Measurements from ENCODE around the gene CSRP1. TPM values are rescaled to one million over a fixed set of nuclear protein-coding genes. Genes with fewer than 3 reads are reported as not detected.

The CSRP1 gene
- total RNA-seq, 2 experiments from 2014 or later, result 46.4 to 89.8 TPM

DNA sequence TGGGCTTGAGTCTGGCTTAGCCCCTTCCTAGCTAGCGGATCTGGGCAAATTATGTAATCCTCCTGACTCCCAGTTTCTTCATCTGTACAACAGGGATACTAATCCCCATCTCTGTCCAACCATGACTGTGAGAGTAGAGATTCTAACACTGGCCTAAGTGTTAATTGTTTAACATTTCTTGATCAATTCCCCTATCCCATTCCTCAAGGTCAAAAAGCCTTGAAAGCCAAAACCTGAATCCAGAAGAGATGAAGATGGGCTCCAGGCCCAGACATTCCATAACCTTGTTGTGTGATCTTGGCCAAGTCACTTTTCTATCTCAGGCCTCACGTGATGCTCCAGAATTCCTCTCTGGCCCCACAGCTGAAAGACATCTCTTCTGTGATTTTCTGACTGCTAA, 19.2 kb downstream of the CSRP1 start:
- no peak overlapping the region for H3K4me3 ChIP-seq (ENCODE audit: low read depth, low read length, poor library complexity, severe bottlenecking)
- POLR2A ChIA-PET, result interaction anchor here (1.1 to 1.5 kb wide), 2 partner anchors 18 to 22 kb away, joined by 3 to 8 read pairs; no protein-coding TSS in a partner anchor
- no peaks in the 10 kb centered on the region for H3K79me2 ChIP-seq (ENCODE audit: insufficient read depth, low read depth, low read length)
- BruUV-seq (replicated peaks), result no TSS peak
- TF ChIP-seq, protein P1, sequence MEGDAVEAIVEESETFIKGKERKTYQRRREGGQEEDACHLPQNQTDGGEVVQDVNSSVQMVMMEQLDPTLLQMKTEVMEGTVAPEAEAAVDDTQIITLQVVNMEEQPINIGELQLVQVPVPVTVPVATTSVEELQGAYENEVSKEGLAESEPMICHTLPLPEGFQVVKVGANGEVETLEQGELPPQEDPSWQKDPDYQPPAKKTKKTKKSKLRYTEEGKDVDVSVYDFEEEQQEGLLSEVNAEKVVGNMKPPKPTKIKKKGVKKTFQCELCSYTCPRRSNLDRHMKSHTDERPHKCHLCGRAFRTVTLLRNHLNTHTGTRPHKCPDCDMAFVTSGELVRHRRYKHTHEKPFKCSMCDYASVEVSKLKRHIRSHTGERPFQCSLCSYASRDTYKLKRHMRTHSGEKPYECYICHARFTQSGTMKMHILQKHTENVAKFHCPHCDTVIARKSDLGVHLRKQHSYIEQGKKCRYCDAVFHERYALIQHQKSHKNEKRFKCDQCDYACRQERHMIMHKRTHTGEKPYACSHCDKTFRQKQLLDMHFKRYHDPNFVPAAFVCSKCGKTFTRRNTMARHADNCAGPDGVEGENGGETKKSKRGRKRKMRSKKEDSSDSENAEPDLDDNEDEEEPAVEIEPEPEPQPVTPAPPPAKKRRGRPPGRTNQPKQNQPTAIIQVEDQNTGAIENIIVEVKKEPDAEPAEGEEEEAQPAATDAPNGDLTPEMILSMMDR (conservative IDR thresholded peaks at IDR 0.05; ENCODE audit: low read length), result no peak
- TF ChIP-seq EZH2phosphoT487 (IDR thresholded peaks at IDR 0.05; ENCODE audit: borderline replicate concordance, low read depth, low read length), result no peak
- no peak for DNase-seq (ENCODE audit: low spot score)
- H3K4me2 ChIP-seq (ENCODE audit: low read length), result no peak overlapping the region
- H4K20me1 ChIP-seq (ENCODE audit: insufficient read depth, low read length), result no peaks in the 10 kb centered on the region
- no peak overlapping the region for H3K27ac ChIP-seq (ENCODE audit: low read depth, low read length, poor library complexity, severe bottlenecking)
- H3K36me3 ChIP-seq (ENCODE audit: insufficient read depth, low read length), result peaks cover 82% of the 10 kb centered on the region
- no peak overlapping the region for H2AFZ ChIP-seq (ENCODE audit: low read length)
- no peaks in the 10 kb centered on the region for H3K4me1 ChIP-seq (ENCODE audit: insufficient read depth, low read length, poor library complexity, severe bottlenecking)
- no peaks in the 10 kb centered on the region for H3K9me2 ChIP-seq (ENCODE audit: insufficient read depth, low read length)
- H3K9me3 ChIP-seq (ENCODE audit: low read length), result no peaks in the 10 kb centered on the region
- intact Hi-C loops (cut with micrococcal nuclease; ENCODE audit: unreplicated experiment), result no loop called here
- CTCF ChIA-PET (ENCODE audit: unreplicated experiment), result no interaction called here

DNA sequence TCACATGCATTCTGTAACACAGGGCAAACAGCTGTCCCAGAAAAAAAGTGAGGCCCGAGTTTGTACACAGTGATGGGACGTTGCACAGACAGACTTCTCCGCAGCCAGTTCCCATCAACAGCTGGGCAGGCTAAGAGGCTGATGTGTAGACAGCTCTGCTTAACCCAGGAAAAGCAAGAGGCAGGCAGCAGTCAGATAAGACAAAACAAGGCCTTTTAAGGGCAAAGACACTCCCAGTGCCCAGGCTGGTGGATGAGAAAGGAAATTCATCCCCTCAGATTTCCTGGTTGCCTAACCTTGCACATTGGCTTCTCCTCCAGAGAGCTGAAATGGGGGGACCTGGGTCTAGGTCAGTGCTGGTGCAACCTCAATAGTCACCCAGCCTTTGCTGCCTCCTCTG, 20.7 kb downstream of the CSRP1 start:
- ChIA-PET POLR2A (interaction anchor here (0.7 to 0.8 kb wide), 2 partner anchors 13 to 17 kb away, joined by 3 read pairs; no protein-coding TSS in a partner anchor), CTCF (ENCODE audit: unreplicated experiment) (no interaction called here)
- peaks cover 67% of the 10 kb centered on the region for H3K36me3 ChIP-seq (ENCODE audit: insufficient read depth, low read length)
- H3K4me1 ChIP-seq (ENCODE audit: insufficient read depth, low read length, poor library complexity, severe bottlenecking), result peaks cover 13% of the 10 kb centered on the region
- no peaks in the 10 kb centered on the region for H3K9me2 ChIP-seq (ENCODE audit: insufficient read depth, low read length)
- H3K4me2 ChIP-seq (ENCODE audit: low read length), result no peak overlapping the region
- no TSS peak for BruUV-seq (replicated peaks)
- no peak overlapping the region for H3K27ac ChIP-seq (ENCODE audit: low read depth, low read length, poor library complexity, severe bottlenecking)
- H3K4me3 ChIP-seq (ENCODE audit: low read depth, low read length, poor library complexity, severe bottlenecking), result no peak overlapping the region
- no peak for TF ChIP-seq EZH2phosphoT487 (IDR thresholded peaks at IDR 0.05; ENCODE audit: borderline replicate concordance, low read depth, low read length)
- TF ChIP-seq, protein P1 (conservative IDR thresholded peaks at IDR 0.05; ENCODE audit: low read length), result no peak
- no peak overlapping the region for H2AFZ ChIP-seq (ENCODE audit: low read length)
- H4K20me1 ChIP-seq (ENCODE audit: insufficient read depth, low read length), result no peaks in the 10 kb centered on the region
- intact Hi-C loops (cut with micrococcal nuclease; ENCODE audit: unreplicated experiment), result no loop called here
- H3K9me3 ChIP-seq (ENCODE audit: low read length), result no peaks in the 10 kb centered on the region
- H3K79me2 ChIP-seq (ENCODE audit: insufficient read depth, low read depth, low read length), result no peaks in the 10 kb centered on the region
- no peak for DNase-seq (ENCODE audit: low spot score)

- Histone ChIP-seq H3K9me2 (ENCODE audit: insufficient read depth, low read length) (no peaks in the 10 kb centered on the region), H3K27ac (ENCODE audit: low read depth, low read length, poor library complexity, severe bottlenecking) (no peak overlapping the region), H3K4me1 (ENCODE audit: insufficient read depth, low read length, poor library complexity, severe bottlenecking) (peaks cover 22% of the 10 kb centered on the region), H3K36me3 (ENCODE audit: insufficient read depth, low read length) (peaks cover 60% of the 10 kb centered on the region), H3K9me3 (ENCODE audit: low read length) (no peaks in the 10 kb centered on the region), H3K79me2 (ENCODE audit: insufficient read depth, low read depth, low read length) (no peaks in the 10 kb centered on the region), H3K4me3 (ENCODE audit: low read depth, low read length, poor library complexity, severe bottlenecking) (no peak overlapping the region), H3K4me2 (ENCODE audit: low read length) (no peak overlapping the region), H2AFZ (ENCODE audit: low read length) (no peak overlapping the region), H4K20me1 (ENCODE audit: insufficient read depth, low read length) (no peaks in the 10 kb centered on the region)
- no peak for DNase-seq (ENCODE audit: low spot score)
- intact Hi-C loops (cut with micrococcal nuclease; ENCODE audit: unreplicated experiment), result no loop called here
- TF ChIP-seq, protein P1 (conservative IDR thresholded peaks at IDR 0.05; ENCODE audit: low read length), result no peak
- TF ChIP-seq EZH2phosphoT487 (IDR thresholded peaks at IDR 0.05; ENCODE audit: borderline replicate concordance, low read depth, low read length), result no peak
- BruUV-seq (replicated peaks), result no TSS peak
- ChIA-PET CTCF (ENCODE audit: unreplicated experiment) (no interaction called here), POLR2A (no interaction called here)
Observed at GRCh38 chr1:201485184-201485774, 21.6 kb downstream of the CSRP1 start.
